GM18519 (cell line): Measurements from ENCODE around the gene RBM47.
"Not testable (repeated sequence)": the region's sequence is repeated elsewhere in the genome, so short reads cannot be mapped to it uniquely, and the experiment has no call there.

Source experiments
- ATAC-seq: cut with Tn5 transposase; IDR thresholded peaks from one replicate; pipeline ENCODE4 v1.9.1; 2021; ENCODE audit warnings: mild to moderate bottlenecking, moderate library complexity; ENCODE audit not compliant: unreplicated experiment, low FRiP score

The RBM47 gene

GRCh38 chr4:40394236-40394635, 235.4 kb downstream of the RBM47 start:
- ATAC-seq, result no peak

- not testable (repeated sequence) for ATAC-seq
These were observed 237.4 kb downstream of the RBM47 start for GRCh38 chr4:40392241-40392640.

- ATAC-seq, result no peak
These were observed 239.7 kb downstream of the RBM47 start for GRCh38 chr4:40389986-40390385.

DNA sequence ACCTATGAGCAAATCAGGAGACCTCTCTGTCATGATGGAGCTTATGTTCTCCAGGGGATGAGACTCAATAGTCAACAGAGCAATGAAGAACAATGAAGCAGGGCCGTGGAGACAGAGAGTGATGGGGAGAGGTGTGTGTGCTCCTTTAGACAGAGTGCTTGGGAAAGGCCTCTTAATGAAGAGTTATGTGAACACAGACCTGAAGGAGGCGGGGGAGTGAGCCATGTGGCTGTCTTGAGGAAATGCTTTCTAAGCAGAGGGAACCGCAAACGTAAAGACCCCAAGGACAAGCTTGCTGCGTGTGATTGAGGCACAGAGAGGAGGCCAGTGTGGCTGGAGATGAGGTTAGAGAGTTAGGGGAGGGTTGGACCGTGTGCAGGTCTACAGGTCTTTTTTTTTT, 241.4 kb downstream of the RBM47 start:
- ATAC-seq, result no peak

GRCh38 chr4:40380647-40381046, 249.0 kb downstream of the RBM47 start:
- no peak for ATAC-seq

DNA sequence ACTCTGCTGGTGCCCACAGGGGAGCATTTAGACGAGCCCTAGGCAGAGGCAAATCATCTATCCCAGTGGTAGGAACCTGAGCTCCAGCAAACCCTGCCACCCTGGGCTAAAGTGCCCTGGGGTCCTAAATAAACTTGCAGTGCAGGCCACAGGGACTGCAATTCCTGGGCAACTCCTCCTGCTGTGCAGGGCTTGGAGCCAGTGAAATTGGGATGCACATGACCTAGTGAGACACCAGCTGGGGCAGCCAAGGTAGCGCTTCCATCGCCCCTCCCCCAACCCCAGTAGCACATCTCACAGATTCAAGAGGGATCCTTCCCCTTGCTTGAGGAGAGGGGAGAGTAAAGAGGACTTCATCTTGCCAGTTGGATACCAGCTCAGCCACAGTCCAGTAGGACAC, 250.4 kb downstream of the RBM47 start:
- no peak for ATAC-seq

- ATAC-seq, result no peak
These were observed 251.0 kb downstream of the RBM47 start for GRCh38 chr4:40378619-40379018.

DNA sequence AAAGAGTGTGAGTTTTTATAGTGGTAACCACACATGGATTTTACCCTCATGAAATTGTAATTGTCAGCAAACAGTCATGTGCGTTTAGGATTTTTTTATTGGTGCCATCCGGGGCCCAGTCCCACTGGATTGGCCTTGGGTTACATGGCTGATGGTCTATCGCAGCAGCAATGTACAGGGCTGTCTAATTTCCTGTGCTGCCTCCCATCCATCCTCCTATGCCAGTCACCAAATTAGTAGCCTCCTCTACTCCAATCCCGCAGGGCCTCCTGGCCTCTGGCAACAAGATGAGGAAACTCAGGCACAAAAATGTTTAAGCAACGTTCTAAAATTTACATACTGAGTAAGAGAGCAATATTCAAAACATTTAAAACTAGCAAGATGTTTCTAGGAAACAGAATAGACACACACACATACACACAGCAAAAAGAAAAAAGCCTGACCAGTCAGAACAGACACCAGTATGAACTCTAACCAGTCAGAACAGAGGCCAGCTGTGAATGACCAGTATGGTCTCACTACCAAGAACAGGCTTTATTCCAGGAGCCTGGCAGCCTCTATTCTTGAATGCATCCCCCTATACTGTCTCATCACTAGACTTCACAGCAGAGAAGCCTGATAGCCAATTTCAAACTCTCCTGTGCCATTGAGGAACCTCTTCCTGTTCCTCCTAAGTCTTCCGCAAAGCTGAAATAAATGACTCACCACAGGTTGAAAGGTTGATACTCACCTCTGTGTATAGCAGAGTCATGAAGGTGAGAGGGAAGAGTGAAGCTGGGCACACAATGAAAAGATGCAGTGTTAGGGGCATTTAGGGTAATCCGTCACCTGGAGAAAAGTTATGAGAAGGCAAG, 251.9 kb downstream of the RBM47 start:
- ATAC-seq, result no peak

- no peak for ATAC-seq
These were observed 254.0 kb downstream of the RBM47 start for GRCh38 chr4:40375620-40376019.

- ATAC-seq, result no peak
These were observed 254.6 kb downstream of the RBM47 start for GRCh38 chr4:40375095-40375494.

- ATAC-seq, result no peak
These were observed 256.0 kb downstream of the RBM47 start for GRCh38 chr4:40373636-40374035.
